GM19238 (cell line): Measurements from ENCODE around the gene SLC37A2.
"Not testable (repeated sequence)": the region's sequence is repeated elsewhere in the genome, so short reads cannot be mapped to it uniquely, and the experiment has no call there.

Experiments
- DNase-seq: peaks from one replicate; pipeline ENCODE4 v3.0.0; 2011; ENCODE audit warnings: low spot score; ENCODE audit not compliant: insufficient read length

SLC37A2 gene

GRCh38 chr11:125083312-125084056 lies 20.4 kb downstream of the SLC37A2 start:
- DNase-seq: no peak

GRCh38 chr11:125084057-125084416 lies 20.9 kb downstream of the SLC37A2 start:
- no peak for DNase-seq

GRCh38 chr11:125084761-125085231 lies 21.7 kb downstream of the SLC37A2 start:
- no peak for DNase-seq

GRCh38 chr11:125085301-125086081 lies 22.4 kb downstream of the SLC37A2 start:
- no peak for DNase-seq

GRCh38 chr11:125086633-125087296 lies 23.7 kb downstream of the SLC37A2 start:
- DNase-seq: no peak

GRCh38 chr11:125088123-125088522 lies 25.0 kb downstream of the SLC37A2 start:
- DNase-seq: no peak

GRCh38 chr11:125088576-125089455 lies 25.7 kb downstream of the SLC37A2 start:
- no peak for DNase-seq

- not testable (repeated sequence) for DNase-seq
Measured at GRCh38 chr11:125089481-125089880, 26.4 kb downstream of the SLC37A2 start.

GRCh38 chr11:125090151-125090550 lies 27.0 kb downstream of the SLC37A2 start:
- DNase-seq: not testable (repeated sequence)

GRCh38 chr11:125090816-125091215 lies 27.7 kb downstream of the SLC37A2 start:
- DNase-seq: no peak

- no peak for DNase-seq
Measured at GRCh38 chr11:125091247-125091876, 28.3 kb downstream of the SLC37A2 start.

- DNase-seq: no peak
Measured at GRCh38 chr11:125091877-125092664, 29.0 kb downstream of the SLC37A2 start.

GRCh38 chr11:125092669-125093068 lies 29.6 kb downstream of the SLC37A2 start:
- DNase-seq: no peak

- DNase-seq: no peak
Measured at GRCh38 chr11:125093502-125093901, 30.4 kb downstream of the SLC37A2 start.

- DNase-seq: no peak
Measured at GRCh38 chr11:125094731-125095130, 31.6 kb downstream of the SLC37A2 start.

GRCh38 chr11:125100136-125100535 lies 37.0 kb downstream of the SLC37A2 start:
- DNase-seq: no peak

- no peak for DNase-seq
Measured at GRCh38 chr11:125101596-125101995, 38.5 kb downstream of the SLC37A2 start.

- DNase-seq: no peak
Measured at GRCh38 chr11:125102025-125102424, 38.9 kb downstream of the SLC37A2 start.

- no peak for DNase-seq
Measured at GRCh38 chr11:125102510-125102909, 39.4 kb downstream of the SLC37A2 start.

- no peak for DNase-seq
Measured at GRCh38 chr11:125105926-125106325, 42.8 kb downstream of the SLC37A2 start.
